HG02973 (cell line): ENCODE results near the gene CHD5.

Experiments used
- ATAC-seq: cut with Tn5 transposase; IDR thresholded peaks from one replicate; pipeline ENCODE4 v1.9.1; 2021; ENCODE audit warnings: moderate library complexity; ENCODE audit not compliant: unreplicated experiment

The CHD5 gene

DNA sequence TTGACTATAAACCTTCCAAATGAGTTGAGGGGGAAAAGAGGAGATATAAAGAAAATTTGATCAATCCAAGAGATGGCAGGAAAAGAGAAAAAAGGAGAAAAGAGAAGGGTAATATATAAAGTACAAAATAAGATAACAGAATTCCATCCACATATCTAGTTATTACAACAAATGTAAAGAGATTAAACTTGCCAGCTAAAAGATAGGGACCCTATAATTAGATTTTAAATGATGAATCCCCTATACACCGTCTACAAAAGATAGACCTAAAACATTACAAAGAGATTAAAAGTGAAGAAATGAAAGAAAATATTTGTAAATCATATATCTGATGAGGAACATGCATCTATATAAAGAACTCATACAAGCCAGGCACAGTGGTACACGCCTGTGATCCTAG is 63.1 kb downstream of the CHD5 start:
- ATAC-seq = no peak

GRCh38 chr1:6116137-6116536 is 64.0 kb downstream of the CHD5 start:
- no peak for ATAC-seq

DNA sequence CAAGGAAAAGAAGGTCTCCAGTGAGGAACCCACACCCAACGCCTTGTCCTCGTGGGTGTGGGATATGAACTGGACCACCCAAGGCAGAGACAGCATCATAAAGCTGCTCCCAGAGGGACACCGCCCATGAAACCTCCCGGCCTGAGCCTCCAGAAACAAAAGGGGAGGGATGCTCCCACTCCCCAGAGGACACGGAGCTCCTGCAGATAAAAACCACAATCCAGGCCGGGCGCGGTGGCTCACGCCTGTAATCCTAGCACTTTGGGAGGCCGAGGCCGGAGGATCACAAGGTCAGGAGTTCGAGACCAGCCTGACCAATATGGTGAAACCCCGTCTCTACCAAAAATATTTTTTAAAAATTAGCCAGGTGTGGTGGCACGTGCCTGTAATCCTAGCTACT is 66.4 kb downstream of the CHD5 start:
- ATAC-seq = no peak

- ATAC-seq = no peak
Measured at GRCh38 chr1:6113116-6113515, 67.0 kb downstream of the CHD5 start.

DNA sequence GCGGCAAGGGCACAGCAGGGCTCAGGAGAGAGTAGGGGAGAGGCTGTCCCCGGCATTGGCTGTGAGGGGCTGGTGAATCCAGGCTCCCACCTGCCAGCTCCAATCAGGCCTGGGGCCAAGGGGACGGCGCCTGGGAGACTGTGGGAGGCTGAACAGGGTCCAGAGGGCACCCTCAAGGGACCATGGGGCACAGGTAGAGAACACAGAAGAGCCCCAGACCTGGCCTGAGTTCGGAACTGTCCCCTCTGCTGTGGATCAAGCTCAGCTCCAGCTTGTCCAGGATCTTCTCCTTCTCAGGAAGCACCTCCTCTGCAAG is 67.5 kb downstream of the CHD5 start:
- ATAC-seq = no peak

- no peak for ATAC-seq
Measured at GRCh38 chr1:6111991-6112689, 68.0 kb downstream of the CHD5 start.

GRCh38 chr1:6111571-6111970 is 68.5 kb downstream of the CHD5 start:
- ATAC-seq = no peak

- ATAC-seq = no peak
Measured at GRCh38 chr1:6110326-6110725, 69.8 kb downstream of the CHD5 start.

GRCh38 chr1:6109688-6110087 is 70.4 kb downstream of the CHD5 start:
- ATAC-seq = no peak

DNA sequence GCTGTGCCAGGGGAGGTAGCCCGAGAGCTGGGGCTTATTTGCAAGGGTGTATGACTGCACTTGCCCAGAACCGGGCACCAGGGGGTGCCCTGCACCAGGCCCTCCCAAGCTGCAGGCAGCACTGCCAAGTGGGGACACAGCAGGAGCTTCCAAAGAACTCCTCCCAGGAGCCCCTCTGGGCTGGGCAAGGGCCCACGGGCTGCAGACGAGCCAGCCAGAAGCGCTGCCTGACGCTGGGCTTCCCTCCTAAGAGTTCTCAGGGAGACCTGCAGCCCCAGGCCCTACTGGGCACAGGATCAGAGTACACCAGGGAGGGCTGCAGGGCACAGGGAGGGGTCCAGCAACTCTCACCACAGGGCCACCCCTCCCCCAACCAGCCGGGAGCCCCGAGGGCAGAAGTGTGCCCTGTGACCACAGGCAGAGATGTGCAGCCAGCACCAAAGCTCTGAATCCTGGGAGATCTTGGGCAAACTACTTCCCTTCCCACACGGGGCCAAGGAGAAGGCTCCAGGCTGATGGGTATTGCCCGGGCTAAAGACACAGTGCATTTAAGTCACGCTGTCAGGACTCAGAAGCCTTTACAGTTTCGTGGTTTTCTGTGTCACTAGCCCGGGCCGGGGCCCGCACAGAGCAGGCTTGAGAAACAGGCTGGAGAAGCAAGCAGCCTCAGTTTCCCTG is 71.0 kb downstream of the CHD5 start:
- ATAC-seq = no peak

- ATAC-seq = no peak
Measured at GRCh38 chr1:6108476-6108875, 71.6 kb downstream of the CHD5 start.

GRCh38 chr1:6107409-6108356 is 72.4 kb downstream of the CHD5 start:
- ATAC-seq = no peak

GRCh38 chr1:6106977-6107376 is 73.1 kb downstream of the CHD5 start:
- no peak for ATAC-seq

GRCh38 chr1:6106321-6106731 is 73.8 kb downstream of the CHD5 start:
- no peak for ATAC-seq

GRCh38 chr1:6105763-6106162 is 74.4 kb downstream of the CHD5 start:
- no peak for ATAC-seq

DNA sequence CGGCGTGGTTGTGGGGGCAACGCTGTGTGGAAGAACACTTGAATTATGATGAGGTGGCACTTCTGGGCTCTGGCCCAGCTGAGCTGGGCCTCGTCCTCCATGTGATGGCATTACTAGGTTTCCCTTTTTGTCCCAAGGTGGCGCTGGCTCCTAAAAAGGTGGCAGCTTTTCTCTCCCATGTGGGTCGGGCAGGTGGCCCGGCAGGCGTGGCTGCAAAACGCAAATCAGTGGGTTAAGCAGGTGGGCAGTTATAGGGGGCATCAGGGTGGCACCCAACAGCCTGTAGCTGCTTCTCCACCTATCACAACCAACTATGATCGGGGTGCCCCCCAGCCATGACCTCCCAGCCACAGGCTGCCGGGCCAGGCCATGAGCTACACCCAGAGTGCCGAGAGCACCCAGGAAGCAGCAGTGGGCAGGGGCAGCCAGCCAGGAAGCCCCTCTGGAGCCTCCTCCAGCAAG is 74.9 kb downstream of the CHD5 start:
- ATAC-seq = no peak

DNA sequence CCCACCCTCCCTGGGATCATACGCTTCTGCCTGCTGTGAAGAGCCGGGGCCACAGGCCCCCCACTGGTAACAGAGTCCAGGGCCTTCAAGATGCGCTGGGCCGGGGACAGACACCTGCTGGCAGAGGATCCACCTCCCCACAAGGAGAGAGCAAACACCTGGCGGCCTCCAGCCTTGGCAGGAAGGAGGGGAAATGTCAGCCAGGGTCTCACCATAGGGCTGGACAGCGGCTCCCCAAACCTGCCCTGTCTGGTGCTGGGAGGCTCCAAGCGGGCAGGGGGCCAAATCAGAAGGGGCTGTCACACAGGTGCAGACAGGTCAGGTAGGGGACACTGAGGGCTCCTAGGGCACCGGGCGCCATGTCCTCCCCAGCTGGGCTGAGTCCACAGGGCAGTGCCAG is 75.5 kb downstream of the CHD5 start:
- ATAC-seq = no peak

- no peak for ATAC-seq
Measured at GRCh38 chr1:6103854-6104530, 76.1 kb downstream of the CHD5 start.

- no peak for ATAC-seq
Measured at GRCh38 chr1:6103111-6103853, 76.8 kb downstream of the CHD5 start.

DNA sequence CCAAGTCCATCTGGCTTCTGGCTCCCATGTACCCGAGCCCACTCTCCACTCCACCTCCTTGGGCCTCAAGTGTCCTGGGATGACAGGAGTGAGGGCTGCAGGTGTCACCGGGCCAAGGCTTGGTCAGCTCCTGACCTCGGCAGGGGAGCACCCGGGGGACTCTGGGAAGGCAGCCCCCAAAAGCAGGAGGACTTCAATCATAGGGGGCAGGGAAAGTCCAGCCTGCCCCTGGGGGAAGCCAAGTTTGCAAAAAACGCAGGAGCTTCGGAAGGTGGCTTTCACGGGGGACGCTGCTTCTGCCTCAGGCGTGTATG is 77.6 kb downstream of the CHD5 start:
- no peak for ATAC-seq
